Hematopoietic multipotent progenitor cell treated with erythropoietin and hydrocortisone succinate and interleukin-3 and kit ligand, for 15 days (in vitro differentiated cells): Measurements from ENCODE around the gene LRG1.

ENCODE experiments used
- DNase-seq: peaks from one replicate; pipeline ENCODE4 v3.0.0-alpha.2; 2015; ENCODE audit warnings: low spot score

Gene LRG1

GRCh38 chr19:4508698-4509097, 31.1 kb downstream of the LRG1 start:
- DNase-seq = no peak

- DNase-seq = no peak
Observed at GRCh38 chr19:4507804-4508203, 32.0 kb downstream of the LRG1 start.

GRCh38 chr19:4507150-4507452, 32.7 kb downstream of the LRG1 start:
- DNase-seq = no peak

- DNase-seq = no peak
Observed at GRCh38 chr19:4506449-4507149, 33.2 kb downstream of the LRG1 start.

GRCh38 chr19:4505570-4506448, 34.0 kb downstream of the LRG1 start:
- no peak for DNase-seq

- no peak for DNase-seq
Observed at GRCh38 chr19:4504891-4505569, 34.8 kb downstream of the LRG1 start.

GRCh38 chr19:4504297-4504701, 35.5 kb downstream of the LRG1 start:
- DNase-seq = no peak

- DNase-seq = no peak
Observed at GRCh38 chr19:4503825-4504170, 36.0 kb downstream of the LRG1 start.

- no peak for DNase-seq
Observed at GRCh38 chr19:4503132-4503824, 36.6 kb downstream of the LRG1 start.

GRCh38 chr19:4502282-4503131, 37.3 kb downstream of the LRG1 start:
- DNase-seq = no peak

GRCh38 chr19:4501691-4502090, 38.1 kb downstream of the LRG1 start:
- DNase-seq = no peak

- no peak for DNase-seq
Observed at GRCh38 chr19:4500841-4501591, 38.8 kb downstream of the LRG1 start.

GRCh38 chr19:4499855-4500254, 40.0 kb downstream of the LRG1 start:
- no peak for DNase-seq

GRCh38 chr19:4499318-4499717, 40.5 kb downstream of the LRG1 start:
- DNase-seq = no peak

- no peak for DNase-seq
Observed at GRCh38 chr19:4498694-4499093, 41.1 kb downstream of the LRG1 start.

GRCh38 chr19:4497770-4498389, 42.0 kb downstream of the LRG1 start:
- DNase-seq = no peak

- DNase-seq = no peak
Observed at GRCh38 chr19:4496304-4496703, 43.5 kb downstream of the LRG1 start.

GRCh38 chr19:4495471-4495870, 44.4 kb downstream of the LRG1 start:
- DNase-seq = peak; percentile 19

GRCh38 chr19:4494691-4495064, 45.2 kb downstream of the LRG1 start:
- DNase-seq = no peak

GRCh38 chr19:4493929-4494690, 45.7 kb downstream of the LRG1 start:
- no peak for DNase-seq
